ENCODE data around the gene ABCF1. TPM values are rescaled to one million over a fixed set of nuclear protein-coding genes. Genes with fewer than 3 reads are reported as not detected.
A peak's percentile ranks its signal among the peaks of the same experiment; 100 is the strongest.

ABCF1 gene
- total and polyA plus RNA-seq, 9 of the 15 experiments (the other 6 are each of a cell fraction or from before 2014, with no cell fraction given) = 41.6 to 193 (median 102) TPM

GRCh38 chr6:30615958-30616810, 44.9 kb downstream of the ABCF1 start (continued):
- TF ChIP-seq ZBTB40 (IDR thresholded peaks at IDR 0.05) (no peak), ZBTB40 (CRISPR knock-in tag; IDR thresholded peaks at IDR 0.05) (no peak), SOX6 (IDR thresholded peaks at IDR 0.05) (no peak; the same call in none of the 2 replicates), SMC3 (conservative IDR thresholded peaks at IDR 0.05; ENCODE audit: insufficient read depth, low read depth, low read length) (no peak), ELF2 (CRISPR knock-in tag; IDR thresholded peaks at IDR 0.05) (peak; percentile 5; the same call in 1 of the 2 replicates), ZFP1 (CRISPR knock-in tag; IDR thresholded peaks at IDR 0.05) (no peak), ZBTB1 (CRISPR knock-in tag; IDR thresholded peaks at IDR 0.05; ENCODE audit: borderline replicate concordance, low read depth) (no peak), SRSF3 (IDR thresholded peaks at IDR 0.05; ENCODE audit: insufficient read depth, low read length) (no peak), IRF2 (CRISPR knock-in tag; IDR thresholded peaks at IDR 0.05) (no peak), ZBTB11 (CRISPR knock-in tag; IDR thresholded peaks at IDR 0.05) (0 out of 6 replicates have a peak, but pooled peaks of 1 of the 3 experiments have one; percentile 27), MYC (IDR thresholded peaks at IDR 0.05; ENCODE audit: low read depth, low read length) (no peak), MYC (CRISPR knock-in tag; IDR thresholded peaks at IDR 0.05; ENCODE audit: borderline replicate concordance, low read depth) (no peak), IRF1 (CRISPR knock-in tag; IDR thresholded peaks at IDR 0.05; ENCODE audit: borderline replicate concordance) (no peak)

Measured in K562 (cell line).